Stimulated activated CD4-positive, alpha-beta T cell treated with anti-CD3 and anti-CD28 coated beads, TNF-alpha, amount 100 ng/mL, for 1 hour (primary cell): ENCODE results near the gene STON2.

ENCODE experiments used
- DNase-seq, 3 donors: peaks; one replicate each; pipeline ENCODE4 v3.0.0-alpha.2; 2020; ENCODE audit warnings: low read depth in 3 of 3, low spot score in 1 of 3

The STON2 gene

GRCh38 chr14:81305065-81305464 is 95.1 kb downstream of the STON2 start:
- no peak for DNase-seq

- no peak for DNase-seq
Measured at GRCh38 chr14:81303258-81303935, 96.7 kb downstream of the STON2 start.

DNA sequence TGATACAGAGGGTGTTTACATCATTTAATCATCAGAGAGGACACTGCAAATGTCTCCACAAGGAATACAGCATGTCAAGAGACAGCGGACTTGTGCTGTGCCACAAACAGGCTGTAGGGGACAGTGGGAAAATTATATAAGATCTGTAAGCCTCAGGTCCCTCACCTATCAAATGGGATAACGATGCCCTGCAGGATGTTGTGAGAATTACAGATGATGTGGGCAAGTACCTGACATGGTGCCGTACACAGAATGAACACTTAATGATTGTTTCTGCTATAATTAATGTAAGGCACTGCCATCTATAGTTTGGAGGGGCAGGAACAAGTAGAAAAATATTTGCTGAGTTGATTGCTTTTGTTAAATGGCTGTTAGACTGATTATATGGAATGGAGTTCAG is 97.5 kb downstream of the STON2 start:
- no peak for DNase-seq

GRCh38 chr14:81301813-81302212 is 98.3 kb downstream of the STON2 start:
- no peak for DNase-seq

- DNase-seq, result no peak
Measured at GRCh38 chr14:81301371-81301770, 98.8 kb downstream of the STON2 start.

GRCh38 chr14:81298911-81299310 is 101.2 kb downstream of the STON2 start:
- DNase-seq, result no peak

GRCh38 chr14:81298122-81298521 is 102.0 kb downstream of the STON2 start:
- no peak for DNase-seq

GRCh38 chr14:81295958-81296923 is 103.9 kb downstream of the STON2 start:
- no peak for DNase-seq

GRCh38 chr14:81289516-81289915 is 110.6 kb downstream of the STON2 start:
- DNase-seq, result no peak

- DNase-seq, result no peak
Measured at GRCh38 chr14:81286574-81287370, 113.4 kb downstream of the STON2 start.

- DNase-seq, result no peak
Measured at GRCh38 chr14:81285245-81285644, 114.9 kb downstream of the STON2 start.

DNA sequence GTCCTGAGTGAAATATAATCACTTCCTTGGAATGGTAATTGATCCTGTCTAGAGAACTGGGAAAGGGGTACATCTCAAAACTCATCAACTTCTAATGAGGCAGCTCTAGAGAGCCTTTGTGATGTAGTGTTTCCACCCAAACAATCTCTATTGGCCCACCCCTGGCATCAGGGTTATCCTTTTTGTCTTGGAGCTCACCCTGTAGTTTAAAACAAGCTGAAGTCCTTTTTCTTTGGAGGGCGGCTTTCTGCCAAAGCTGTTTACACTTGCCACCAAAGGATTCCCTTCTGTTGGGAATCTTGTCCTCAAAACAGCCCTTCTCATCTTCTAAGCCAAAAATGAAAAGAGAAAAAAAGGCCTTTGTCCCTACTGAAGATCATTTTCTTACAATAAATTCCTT is 118.8 kb downstream of the STON2 start:
- no peak for DNase-seq

GRCh38 chr14:81280136-81280791 is 119.9 kb downstream of the STON2 start:
- no peak for DNase-seq

DNA sequence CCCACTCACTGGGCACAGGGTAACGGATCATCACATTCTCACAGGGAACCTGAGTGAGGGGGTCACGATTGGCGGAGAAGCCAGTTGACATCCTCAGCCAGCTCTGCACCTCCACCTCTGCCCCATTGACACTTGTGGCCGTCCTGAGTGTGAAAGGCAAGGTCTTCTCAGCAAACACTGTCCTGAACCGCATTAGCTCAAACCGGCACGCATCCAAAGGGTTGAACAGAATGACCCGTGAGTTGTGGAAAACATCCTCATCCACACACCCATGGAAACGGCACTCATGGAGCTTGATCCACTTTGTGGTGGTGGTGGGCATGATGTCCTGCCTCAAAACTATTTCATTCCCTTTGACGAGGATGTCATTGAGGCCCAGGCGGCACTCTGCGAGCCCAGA is 123.0 kb downstream of the STON2 start:
- no peak for DNase-seq

DNA sequence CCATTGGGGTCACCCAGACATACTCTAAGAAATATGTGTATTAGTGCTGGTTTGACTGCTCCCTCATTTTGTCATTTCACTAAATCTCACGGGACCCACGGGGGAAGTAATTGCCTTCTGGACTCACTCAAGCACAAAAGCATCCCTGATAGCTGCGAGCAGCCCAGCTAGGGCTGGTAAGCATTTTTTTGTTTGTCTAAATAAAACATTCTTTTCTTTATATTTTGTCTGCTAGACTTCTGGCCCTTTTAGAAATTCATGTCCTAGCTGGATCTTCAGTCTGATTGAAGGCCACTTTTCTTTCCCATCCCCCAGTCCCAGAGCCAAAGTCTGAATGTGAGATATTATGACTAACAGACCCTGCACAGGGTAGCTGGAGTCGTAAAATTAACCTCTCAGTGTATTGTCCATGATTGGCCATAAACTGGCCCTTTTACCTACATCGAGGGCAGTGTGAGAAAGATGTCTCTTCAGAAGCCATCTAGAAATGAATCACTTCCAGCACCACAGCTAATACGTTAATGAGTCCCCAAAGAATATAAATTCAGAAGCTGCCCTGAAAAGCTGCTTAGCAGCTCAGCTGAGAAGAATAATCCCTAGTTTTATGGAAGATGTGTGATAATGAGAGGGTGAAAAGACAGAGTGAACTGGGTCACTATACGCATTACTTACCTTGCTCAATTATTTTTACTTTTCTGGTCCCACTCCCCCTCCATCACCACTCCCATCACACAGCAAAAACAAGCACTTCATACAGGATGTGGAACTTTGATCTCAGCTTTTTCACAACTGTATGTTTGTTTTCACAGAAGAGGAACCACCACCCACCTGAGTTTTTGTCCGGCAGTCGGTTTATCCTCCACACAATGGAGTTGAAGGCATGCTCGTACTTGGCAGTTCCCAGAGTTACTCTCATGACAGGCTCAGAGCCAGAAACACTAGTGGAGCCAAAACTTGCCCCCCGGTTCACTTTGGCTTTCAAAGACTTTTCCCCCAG is 123.8 kb downstream of the STON2 start:
- no peak for DNase-seq

GRCh38 chr14:81275305-81276072 is 124.6 kb downstream of the STON2 start:
- DNase-seq, result no peak

GRCh38 chr14:81273961-81274575 is 126.1 kb downstream of the STON2 start:
- no peak for DNase-seq

DNA sequence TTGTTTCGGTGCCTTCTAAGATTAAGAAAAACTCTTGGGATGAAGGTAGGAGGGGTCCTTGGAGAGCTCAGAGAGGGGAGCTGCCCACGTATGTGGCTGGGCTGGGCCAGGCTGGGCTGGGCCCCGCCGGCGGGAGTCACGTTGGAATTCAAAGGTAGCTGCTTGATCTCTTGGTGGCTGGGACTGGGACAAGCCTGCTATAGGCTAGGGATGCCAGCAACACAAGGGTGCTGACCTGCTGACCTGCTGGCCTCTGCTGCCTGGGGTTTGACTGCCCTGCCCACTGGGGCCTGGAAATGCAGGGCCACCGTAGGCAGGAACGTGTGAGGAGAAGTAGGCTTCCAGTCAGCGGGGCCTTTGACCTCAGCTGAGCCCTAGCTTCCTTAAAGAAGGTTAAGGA is 126.6 kb downstream of the STON2 start:
- no peak for DNase-seq

GRCh38 chr14:81272317-81272716 is 127.8 kb downstream of the STON2 start:
- DNase-seq, result no peak
